Measurements from ENCODE around the gene IAH1. TPM values are rescaled to one million over a fixed set of nuclear protein-coding genes. Genes with fewer than 3 reads are reported as not detected.

Gene IAH1
- total and polyA plus RNA-seq, 2 donors: 40.0 to 56.3 TPM

GRCh38 chr2:9462886-9463697, 11.3 kb upstream of the IAH1 start:
- no peak overlapping the region for H3K27ac ChIP-seq (ENCODE audit: low read depth)

GRCh38 chr2:9463698-9464034, 10.7 kb upstream of the IAH1 start:
- DNase-seq (ENCODE audit: extremely low spot score): no peak
- 78% methylated on average over 7 of the region's 7 CpGs for WGBS
- H3K4me1 ChIP-seq (ENCODE audit: insufficient read depth): no peaks in the 10 kb centered on the region
- peaks cover 2% of the 10 kb centered on the region for H3K36me3 ChIP-seq (ENCODE audit: insufficient read depth)
- no peak overlapping the region for H3K4me3 ChIP-seq (ENCODE audit: low read depth, low read length)
- H3K27ac ChIP-seq (ENCODE audit: low read depth): no peak overlapping the region

More at GRCh38 chr2:9462886-9463697, 11.3 kb upstream of the IAH1 start:
- H3K4me3 ChIP-seq (ENCODE audit: low read depth, low read length): no peak overlapping the region
- H3K36me3 ChIP-seq (ENCODE audit: insufficient read depth): peaks cover 2% of the 10 kb centered on the region
- H3K4me1 ChIP-seq (ENCODE audit: insufficient read depth): no peaks in the 10 kb centered on the region
- 72% methylated on average over 6 of the region's 6 CpGs for WGBS
- DNase-seq (ENCODE audit: extremely low spot score): no peak

- Histone ChIP-seq H3K36me3 (ENCODE audit: insufficient read depth) (peaks cover 2% of the 10 kb centered on the region), H3K4me1 (ENCODE audit: insufficient read depth) (no peaks in the 10 kb centered on the region), H3K27ac (ENCODE audit: low read depth) (no peak overlapping the region), H3K4me3 (ENCODE audit: low read depth, low read length) (no peak overlapping the region)
- 83% methylated on average over 7 of the region's 7 CpGs for WGBS
- no peak for DNase-seq (ENCODE audit: extremely low spot score)
These were observed 9.2 kb upstream of the IAH1 start for GRCh38 chr2:9465170-9465569.

- Histone ChIP-seq H3K27ac (ENCODE audit: low read depth) (no peak overlapping the region), H3K36me3 (ENCODE audit: insufficient read depth) (no peaks in the 10 kb centered on the region), H3K4me3 (ENCODE audit: low read depth, low read length) (no peak overlapping the region), H3K4me1 (ENCODE audit: insufficient read depth) (no peaks in the 10 kb centered on the region)
- 89% methylated on average over 46 of the region's 46 CpGs for WGBS
- DNase-seq (ENCODE audit: extremely low spot score): no peak
These were observed 8.1 kb upstream of the IAH1 start for GRCh38 chr2:9466147-9466683.

GRCh38 chr2:9467687-9468086, 6.7 kb upstream of the IAH1 start:
- no peak for DNase-seq (ENCODE audit: extremely low spot score)
- Histone ChIP-seq H3K4me1 (ENCODE audit: insufficient read depth) (no peaks in the 10 kb centered on the region), H3K27ac (ENCODE audit: low read depth) (no peak overlapping the region), H3K36me3 (ENCODE audit: insufficient read depth) (no peaks in the 10 kb centered on the region), H3K4me3 (ENCODE audit: low read depth, low read length) (no peak overlapping the region)
- 89% methylated on average over 10 of the region's 10 CpGs for WGBS

- no peak overlapping the region for H3K27ac ChIP-seq (ENCODE audit: low read depth)
- no peak overlapping the region for H3K4me3 ChIP-seq (ENCODE audit: low read depth, low read length)
- H3K36me3 ChIP-seq (ENCODE audit: insufficient read depth): no peaks in the 10 kb centered on the region
- peaks cover 2% of the 10 kb centered on the region for H3K4me1 ChIP-seq (ENCODE audit: insufficient read depth)
- no peak for DNase-seq (ENCODE audit: extremely low spot score)
- 80% methylated on average over 5 of the region's 5 CpGs for WGBS
These were observed 3.1 kb upstream of the IAH1 start for GRCh38 chr2:9471206-9471605.

GRCh38 chr2:9472511-9472910, 1.8 kb upstream of the IAH1 start:
- DNase-seq (ENCODE audit: extremely low spot score): no peak
- WGBS: 95% methylated on average over 9 of the region's 9 CpGs
- no peak overlapping the region for H3K4me3 ChIP-seq (ENCODE audit: low read depth, low read length)
- no peaks in the 10 kb centered on the region for H3K36me3 ChIP-seq (ENCODE audit: insufficient read depth)
- H3K4me1 ChIP-seq (ENCODE audit: insufficient read depth): peaks cover 2% of the 10 kb centered on the region
- no peak overlapping the region for H3K27ac ChIP-seq (ENCODE audit: low read depth)

- Histone ChIP-seq H3K4me1 (ENCODE audit: insufficient read depth) (peaks cover 2% of the 10 kb centered on the region), H3K36me3 (ENCODE audit: insufficient read depth) (no peaks in the 10 kb centered on the region), H3K27ac (ENCODE audit: low read depth) (no peak overlapping the region), H3K4me3 (ENCODE audit: low read depth, low read length) (peak overlapping the region; percentile 93)
- no peak for DNase-seq (ENCODE audit: extremely low spot score)
- 29% methylated on average over 24 of the region's 24 CpGs for WGBS
These were observed 905 bp upstream of the IAH1 start for GRCh38 chr2:9473308-9473984.

GRCh38 chr2:9473985-9474360, 378 bp upstream of the IAH1 start:
- Histone ChIP-seq H3K27ac (ENCODE audit: low read depth) (peak overlapping the region; percentile 77), H3K4me3 (ENCODE audit: low read depth, low read length) (peak overlapping the region; percentile 93), H3K4me1 (ENCODE audit: insufficient read depth) (peaks cover 2% of the 10 kb centered on the region), H3K36me3 (ENCODE audit: insufficient read depth) (no peaks in the 10 kb centered on the region)
- 5% methylated on average over 39 of the region's 39 CpGs for WGBS
- DNase-seq (ENCODE audit: extremely low spot score): no peak

- Histone ChIP-seq H3K4me1 (ENCODE audit: insufficient read depth) (peaks cover 2% of the 10 kb centered on the region), H3K27ac (ENCODE audit: low read depth) (no peak overlapping the region), H3K4me3 (ENCODE audit: low read depth, low read length) (no peak overlapping the region), H3K36me3 (ENCODE audit: insufficient read depth) (peaks cover 3% of the 10 kb centered on the region)
- 88% methylated on average over 7 of the region's 7 CpGs for WGBS
- DNase-seq (ENCODE audit: extremely low spot score): no peak
These were observed 3.6 kb downstream of the IAH1 start for GRCh38 chr2:9477914-9478313.

- Histone ChIP-seq H3K4me3 (ENCODE audit: low read depth, low read length) (no peak overlapping the region), H3K4me1 (ENCODE audit: insufficient read depth) (no peaks in the 10 kb centered on the region), H3K27ac (ENCODE audit: low read depth) (no peak overlapping the region), H3K36me3 (ENCODE audit: insufficient read depth) (peaks cover 3% of the 10 kb centered on the region)
- no peak for DNase-seq (ENCODE audit: extremely low spot score)
- 83% methylated on average over 3 of the region's 3 CpGs for WGBS
These were observed 4.2 kb downstream of the IAH1 start for GRCh38 chr2:9478526-9478925.

GRCh38 chr2:9480157-9480556, 5.8 kb downstream of the IAH1 start:
- WGBS: 94% methylated on average over 4 of the region's 4 CpGs
- Histone ChIP-seq H3K36me3 (ENCODE audit: insufficient read depth) (peaks cover 5% of the 10 kb centered on the region), H3K4me1 (ENCODE audit: insufficient read depth) (no peaks in the 10 kb centered on the region)

GRCh38 chr2:9483107-9483506, 8.8 kb downstream of the IAH1 start:
- Histone ChIP-seq H3K36me3 (ENCODE audit: insufficient read depth) (peaks cover 5% of the 10 kb centered on the region), H3K4me3 (ENCODE audit: low read depth, low read length) (no peak overlapping the region), H3K27ac (ENCODE audit: low read depth) (no peak overlapping the region), H3K4me1 (ENCODE audit: insufficient read depth) (no peaks in the 10 kb centered on the region)
- no peak for DNase-seq (ENCODE audit: extremely low spot score)

More at GRCh38 chr2:9480157-9480556, 5.8 kb downstream of the IAH1 start:
- H3K27ac ChIP-seq (ENCODE audit: low read depth): no peak overlapping the region
- DNase-seq (ENCODE audit: extremely low spot score): no peak
- H3K4me3 ChIP-seq (ENCODE audit: low read depth, low read length): no peak overlapping the region

- no peak overlapping the region for H3K27ac ChIP-seq (ENCODE audit: low read depth)
- DNase-seq (ENCODE audit: extremely low spot score): no peak
- H3K4me1 ChIP-seq (ENCODE audit: insufficient read depth): no peaks in the 10 kb centered on the region
- peaks cover 5% of the 10 kb centered on the region for H3K36me3 ChIP-seq (ENCODE audit: insufficient read depth)
- WGBS: 77% methylated on average over 5 of the region's 5 CpGs
- no peak overlapping the region for H3K4me3 ChIP-seq (ENCODE audit: low read depth, low read length)
These were observed 10.2 kb downstream of the IAH1 start for GRCh38 chr2:9484533-9484932.
